Heart left ventricle (tissue), 16 donors: ENCODE results near the gene SYDE1. TPM values are rescaled to one million over a fixed set of nuclear protein-coding genes. Genes with fewer than 3 reads are reported as not detected.
A peak's percentile ranks its signal among the peaks of the same experiment; 100 is the strongest.

ENCODE experiments used
- ATAC-seq, 4 donors: fragments of 200-7000 bp; cut with Tn5 transposase; one replicate each; pipeline ENCODE4 v1.9.1; 2020 to 2022; ENCODE audit warnings: moderate library complexity in 4 of 4, mild to moderate bottlenecking in 3 of 4, moderate number of reproducible peaks in 1 of 4
- DNase-seq, 5 donors: peaks; one replicate each; pipeline ENCODE4 v3.0.0-alpha.2; 2020
- H3K27ac ChIP-seq, 12 donors: fragments of 200-600 bp; sonication (generic) in 4 of 12; one replicate each; pipeline versions ENCODE4 v1.5.0 to v1.8.0; 2016 to 2022; ENCODE audit warnings: mild to moderate bottlenecking in 2 of 12
- H3K27me3 ChIP-seq, 9 donors: fragments of 200-600 bp; sonication (generic) in 2 of 9; one replicate each; pipeline versions ENCODE4 v1.5.1 to v1.8.0; 2016 to 2022; ENCODE audit warnings: mild to moderate bottlenecking in 3 of 9
- H3K36me3 ChIP-seq, 9 donors: fragments of 200-600 bp; sonication (generic) in 2 of 9; one replicate each; pipeline versions ENCODE4 v1.5.0 to v1.8.0; 2018 to 2022; ENCODE audit warnings: mild to moderate bottlenecking in 2 of 9
- H3K4me1 ChIP-seq, 12 donors: fragments of 200-600 bp; sonication (generic) in 4 of 12; one replicate each; pipeline versions ENCODE4 v1.5.0 to v1.8.0; 2016 to 2022; ENCODE audit warnings: mild to moderate bottlenecking in 3 of 12
- H3K4me3 ChIP-seq, 12 donors: fragments of 200-600 bp; sonication (generic) in 4 of 12; one replicate each; pipeline versions ENCODE4 v1.5.0 to v1.8.0; 2017 to 2022; ENCODE audit warnings: mild to moderate bottlenecking in 9 of 12, moderate library complexity in 4 of 12
- H3K9me3 ChIP-seq, 12 donors: fragments of 200-600 bp; sonication (generic) in 4 of 12; one replicate each; pipeline versions ENCODE4 v1.5.0 to v1.8.0; 2016 to 2022; ENCODE audit warnings: mild to moderate bottlenecking in 1 of 12
- POLR2A ChIP-seq, 2 donors: fragments of 450-650 bp; IDR thresholded peaks; one replicate each; pipeline ENCODE4 v1.6.1; 2017; ENCODE audit warnings: antibody characterized with exemption in 2 of 2, mild to moderate bottlenecking in 2 of 2, moderate library complexity in 2 of 2
- WGBS, 4 donors: extraction: QIAGEN DNeasy Blood & Tissue Kit in 2 of 4; methylation state at CpG; one replicate each; pipeline versions ENCODE4 v1.1.5 to v1.1.7; 2013 to 2018; 5-methylcytosine and 5-hydroxymethylcytosine counted together
- intact Hi-C, 10 donors: fragments of 100-400 bp; cut with DNase I; formaldehyde crosslinking; loops; one replicate each; pipeline versions ENCODE4 v1.11.1 to v1.14.2; 2022
- polyA plus RNA-seq, 2 donors: library from polyadenylated mRNA; stranded (reverse); fragments of 200-250 nt; gene quantifications; one replicate each; pipeline ENCODE4 v1.2.3, GENCODE V29; 2013
- total RNA-seq, 9 donors: library from RNA; depleted of rRNA in 2 of 9; stranded (reverse); fragments of >200 nt in 2 of 9; fragmentation: NEBNext Ultra II Directional in 3 of 9; extraction: Animal tissue kit (Norgen Biotek cat#: 25700) in 3 of 9; gene quantifications; one replicate each; pipeline versions ENCODE4 v1.1.0 to v1.2.4, GENCODE V29; 2016 to 2023
- TF ChIP-seq, protein P1 (sequence below), 12 donors: fragments of 200-600 bp; sonication (generic) in 4 of 12; IDR thresholded peaks; one replicate each; pipeline versions ENCODE4 v1.5.0 to v1.8.0; 2018 to 2022; ENCODE audit warnings: antibody characterized with exemption in 12 of 12, mild to moderate bottlenecking in 5 of 12
- donor health status: ischemic (EF 13 %, LVEDD 7.1; RV severe dilation, severe dysfunction).
- donor health status: healthy with polysubstance abuse.
- donor health status: DM: no; HTN: yes; CAD: no.
- donor health status: DM: no; HTN: no; CAD: no.
- donor health status: ischemic (EF 25% LVEDD 6.9; RV normal size, moderate dysfunction).
- donor health status: ischemic (EF 25% LVEDD 5.7; RV mildly dilated, moderate dysfunction).
- donor health status: healthy.
- donor health status: DM: yes; HTN: yes; CAD: no.
- donor health status: ischemic (EF 35%, LVEDD 5.7; RV mildly dilated, moderate dysfunction).
- donor health status: nonischemic (EF 11% LVEDD 7.7; RV severe dilation, severe dysfunction).
- donor health status: DM: yes; HTN: yes; CAD: no.
- donor health status: PGD.
- donor health status: ischemic (EF 29% LVEDD 5.4; RV normal size, mild dysfunction).
- donor health status: nonischemic (EF 23%, LVEDD 6.1; RV moderate dilation, normal function).

Gene SYDE1
- total and polyA plus RNA-seq, 11 donors, result 8.0 to 29.6 (median 14.5) TPM

DNA sequence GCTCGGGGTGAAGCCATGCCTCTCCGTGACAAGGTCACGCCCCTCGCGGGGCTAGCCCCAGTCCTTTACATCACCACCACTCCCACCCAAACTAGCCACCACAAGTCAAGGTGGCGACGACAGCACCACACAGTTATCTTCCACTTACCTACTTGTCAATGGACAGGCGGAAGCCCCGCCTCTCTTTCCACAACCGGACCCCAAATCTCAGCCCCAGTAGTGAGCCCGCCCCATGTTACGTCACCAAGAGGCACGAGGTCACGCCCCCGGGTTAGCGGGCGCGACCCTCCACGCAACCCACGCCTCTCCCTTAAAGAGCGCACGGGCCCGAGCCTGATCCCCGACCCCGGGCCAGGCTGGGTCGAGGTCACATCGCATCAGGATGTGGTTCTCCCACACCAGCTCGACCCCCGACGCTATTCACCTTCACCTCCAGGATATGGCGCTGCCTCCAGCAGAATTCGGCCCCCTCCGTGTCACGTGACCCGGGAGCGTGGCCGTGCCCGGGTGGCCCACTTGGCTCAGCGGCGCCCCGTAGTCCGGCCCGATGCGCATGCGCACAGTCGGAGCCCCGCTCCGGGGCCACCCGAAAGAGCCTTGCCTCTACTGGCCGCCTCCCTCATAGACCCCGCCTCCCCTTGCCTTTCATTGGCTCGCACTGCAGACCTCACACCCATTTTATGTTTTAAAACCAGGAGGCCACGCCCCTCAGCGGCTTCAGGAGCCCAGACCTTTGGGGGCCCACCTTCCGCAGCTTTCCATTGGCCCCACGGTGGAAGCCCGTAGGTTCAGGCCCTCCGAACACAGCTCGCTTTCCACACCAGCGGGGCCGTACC is 18.2 kb downstream of the SYDE1 start:
- Histone ChIP-seq H3K9me3 (no peaks in the 10 kb centered on the region), H3K27ac (peak overlapping the region; percentile 92 to 99 (median 96)), H3K4me3 (peak overlapping the region; percentile 35 to 93 (median 72)), H3K4me1 (peaks cover 0 to 30% (median 16%) of the 10 kb centered on the region in 12 donors), H3K36me3 (peaks cover 0 to 29% (median 22%) of the 10 kb centered on the region in 9 donors), H3K27me3 (no peaks in the 10 kb centered on the region)
- TF ChIP-seq, protein P1, sequence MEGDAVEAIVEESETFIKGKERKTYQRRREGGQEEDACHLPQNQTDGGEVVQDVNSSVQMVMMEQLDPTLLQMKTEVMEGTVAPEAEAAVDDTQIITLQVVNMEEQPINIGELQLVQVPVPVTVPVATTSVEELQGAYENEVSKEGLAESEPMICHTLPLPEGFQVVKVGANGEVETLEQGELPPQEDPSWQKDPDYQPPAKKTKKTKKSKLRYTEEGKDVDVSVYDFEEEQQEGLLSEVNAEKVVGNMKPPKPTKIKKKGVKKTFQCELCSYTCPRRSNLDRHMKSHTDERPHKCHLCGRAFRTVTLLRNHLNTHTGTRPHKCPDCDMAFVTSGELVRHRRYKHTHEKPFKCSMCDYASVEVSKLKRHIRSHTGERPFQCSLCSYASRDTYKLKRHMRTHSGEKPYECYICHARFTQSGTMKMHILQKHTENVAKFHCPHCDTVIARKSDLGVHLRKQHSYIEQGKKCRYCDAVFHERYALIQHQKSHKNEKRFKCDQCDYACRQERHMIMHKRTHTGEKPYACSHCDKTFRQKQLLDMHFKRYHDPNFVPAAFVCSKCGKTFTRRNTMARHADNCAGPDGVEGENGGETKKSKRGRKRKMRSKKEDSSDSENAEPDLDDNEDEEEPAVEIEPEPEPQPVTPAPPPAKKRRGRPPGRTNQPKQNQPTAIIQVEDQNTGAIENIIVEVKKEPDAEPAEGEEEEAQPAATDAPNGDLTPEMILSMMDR (IDR thresholded peaks at IDR 0.05), result peak in 3 of 12 donors; percentile 11 to 15 (median 15)
- TF ChIP-seq POLR2A (IDR thresholded peaks at IDR 0.05), result peak in 1 of 2 donors; percentile 50
- ATAC-seq (peak; percentile 91 to 93 (median 92)), DNase-seq (peak; percentile 98 to 99 (median 99))
- WGBS, 4 donors, result 0% methylated on average over 41 to 61 of the region's 61 CpGs
- intact Hi-C loops, result loop anchor here in 3 of 10 donors (1.0 to 5.0 kb wide), 4 partner anchors 17 to 252 kb away; partner anchors contain the start of genes SYDE1 (in 2 of the 3) and AKAP8 (in 1 of the 3)

DNA sequence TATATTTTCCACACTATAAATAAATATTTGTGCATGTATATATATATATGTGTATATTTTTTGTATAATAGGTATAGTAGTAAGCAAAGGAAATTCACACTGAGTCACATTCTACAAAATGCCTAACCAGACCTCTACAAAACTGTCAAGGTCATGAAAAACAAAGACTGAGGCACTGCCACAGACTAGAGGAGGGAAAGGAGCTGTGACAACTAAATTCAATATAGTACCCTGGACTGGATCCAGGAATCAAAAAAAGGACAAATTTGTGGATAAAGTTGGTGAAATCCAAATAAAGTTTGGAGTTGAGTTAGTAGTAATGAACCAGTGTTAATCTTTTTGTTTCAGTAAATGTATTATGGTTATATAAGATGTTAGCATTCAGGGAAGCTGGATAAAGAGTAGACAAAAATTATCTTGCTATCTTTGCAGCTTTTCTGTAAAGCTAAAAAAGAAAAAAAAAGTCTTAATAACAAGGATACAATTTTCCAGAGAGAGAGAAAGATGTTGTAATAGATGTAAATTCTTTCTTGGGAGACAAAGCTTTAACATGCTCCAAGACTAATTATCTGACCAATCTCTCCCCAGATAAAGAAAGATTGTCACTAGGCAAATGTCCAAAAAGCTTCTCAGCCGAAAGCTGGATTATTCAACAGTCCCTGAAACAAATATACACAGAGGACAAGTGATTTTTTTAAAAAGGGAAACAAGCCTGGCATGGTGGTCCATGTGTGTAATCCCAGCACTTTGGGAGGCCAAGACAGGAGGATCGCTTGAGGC is 19.1 kb downstream of the SYDE1 start:
- H3K27ac ChIP-seq, result peak overlapping the region in 11 of 12 donors; percentile 73 to 99 (median 95)
- intact Hi-C loops, result loop anchor here in 1 of 10 donors (5.0 kb wide), 1 partner anchor 251 kb away; the partner anchor contains the start of gene AKAP8
- 68 to 75% (median 75%) methylated on average over 2 of the region's 2 CpGs for WGBS, 4 donors

DNA sequence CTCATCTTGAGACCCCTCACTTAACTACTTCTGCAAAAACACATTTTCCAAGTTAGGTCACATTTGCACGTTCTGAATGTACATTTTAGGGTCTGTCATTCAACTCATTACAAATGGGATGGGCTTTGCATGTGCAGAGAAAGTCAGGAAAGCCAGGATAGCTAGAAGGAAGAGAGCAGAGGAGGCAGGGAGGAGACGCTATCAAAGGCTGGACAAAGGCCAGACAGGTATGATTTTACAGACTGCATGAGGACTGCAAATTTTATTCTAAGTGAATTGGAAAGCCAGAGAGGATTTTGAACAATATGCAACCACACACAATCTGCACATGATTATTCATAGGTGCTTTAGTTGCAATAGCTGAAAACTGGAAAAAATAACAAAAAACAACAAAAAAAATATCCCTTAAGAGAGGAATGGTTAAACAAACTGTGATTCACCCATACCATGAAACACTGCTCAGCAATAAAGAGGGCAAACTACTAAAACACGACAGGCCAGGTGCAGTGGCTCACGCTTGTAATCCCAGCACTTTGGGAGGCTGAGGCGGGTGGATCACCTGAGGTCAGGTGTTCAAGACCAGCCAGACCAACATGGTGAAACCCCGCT is 21.1 kb downstream of the SYDE1 start:
- 75 to 81% (median 79%) methylated on average over 6 of the region's 6 CpGs for WGBS, 4 donors
- peaks cover 0 to 24% (median 13%) of the 10 kb centered on the region in 12 donors for H3K4me1 ChIP-seq
- no peaks in the 10 kb centered on the region for H3K9me3 ChIP-seq
- intact Hi-C loops, result loop anchor here in 1 of 10 donors (5.0 kb wide), 1 partner anchor 249 kb away; the partner anchor contains the start of gene AKAP8
- H3K4me3 ChIP-seq, result no peak overlapping the region
- H3K36me3 ChIP-seq, result peaks cover 0 to 1% (median 0%) of the 10 kb centered on the region in 9 donors
- ATAC-seq (no peak), DNase-seq (no peak)
- H3K27ac ChIP-seq, result no peak overlapping the region
- no peak for TF ChIP-seq POLR2A (IDR thresholded peaks at IDR 0.05)
- TF ChIP-seq, protein P1 (IDR thresholded peaks at IDR 0.05), result no peak
- H3K27me3 ChIP-seq, result no peaks in the 10 kb centered on the region

More for the DNA sequence above, 19.1 kb downstream of the SYDE1 start:
- no peaks in the 10 kb centered on the region for H3K27me3 ChIP-seq
- H3K4me1 ChIP-seq, result peaks cover 0 to 30% (median 16%) of the 10 kb centered on the region in 12 donors
- TF ChIP-seq POLR2A (IDR thresholded peaks at IDR 0.05), result no peak
- TF ChIP-seq, protein P1 (IDR thresholded peaks at IDR 0.05), result no peak
- ATAC-seq (no peak), DNase-seq (no peak)
- H3K36me3 ChIP-seq, result peaks cover 0 to 21% (median 14%) of the 10 kb centered on the region in 9 donors
- H3K9me3 ChIP-seq, result no peaks in the 10 kb centered on the region
- H3K4me3 ChIP-seq, result peak overlapping the region in 11 of 12 donors; percentile 52 to 93 (median 73)
